Measurements from ENCODE around the gene DOCK3.
"Not testable (repeated sequence)": the region's sequence is repeated elsewhere in the genome, so short reads cannot be mapped to it uniquely, and the experiment has no call there.

DOCK3 gene

DNA sequence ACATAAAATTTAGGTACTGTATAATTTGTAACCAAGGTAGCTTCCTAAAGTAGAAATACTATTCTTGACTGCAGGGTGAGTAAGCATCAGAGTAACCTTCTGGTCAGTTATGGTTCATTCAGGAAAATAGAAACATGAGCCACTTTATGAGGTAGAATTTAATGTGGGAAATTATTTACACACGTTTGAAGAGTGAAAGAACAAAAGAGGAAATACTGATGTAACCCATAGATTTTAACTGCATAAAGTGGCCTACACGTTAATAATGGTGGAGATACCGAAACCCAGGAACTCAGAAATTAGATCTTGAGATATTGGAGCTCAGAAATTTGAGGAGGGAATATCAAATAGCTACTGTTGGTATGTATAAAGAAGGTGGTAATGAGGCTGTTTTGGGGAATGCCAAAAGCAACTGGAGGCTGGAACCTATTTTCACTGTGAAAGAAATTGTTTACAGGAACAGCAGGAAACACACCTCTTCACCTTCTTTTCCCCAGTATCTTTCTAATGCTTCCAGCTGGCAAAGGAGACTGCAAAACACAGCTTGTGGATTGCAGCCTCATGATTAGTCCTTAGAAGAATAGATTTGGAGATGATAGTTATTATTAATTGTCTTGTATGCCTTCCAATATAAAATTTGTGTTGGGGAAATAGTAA lies 216.1 kb downstream of the DOCK3 start:
- no peak for DNase-seq

DNA sequence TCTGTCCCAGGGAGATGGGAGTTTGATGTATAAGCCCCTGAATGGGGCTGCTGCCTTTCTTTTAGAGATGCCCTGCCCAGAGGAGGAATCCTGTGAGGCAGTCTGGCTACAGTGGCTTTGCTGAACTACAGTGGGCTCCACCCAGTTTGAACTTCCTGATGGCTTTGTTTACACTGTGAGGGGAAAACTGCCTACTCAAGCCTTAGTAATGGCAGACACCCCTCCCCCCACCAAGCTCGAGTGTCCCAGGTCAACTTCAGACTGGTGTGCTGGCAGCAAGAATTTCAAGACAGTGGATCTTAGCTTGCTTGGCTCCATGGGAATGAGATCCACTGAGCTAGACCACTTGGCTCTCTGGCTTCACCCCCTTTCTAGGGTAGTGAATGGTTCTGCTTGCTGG lies 226.4 kb downstream of the DOCK3 start:
- not testable (repeated sequence) for DNase-seq

DNA sequence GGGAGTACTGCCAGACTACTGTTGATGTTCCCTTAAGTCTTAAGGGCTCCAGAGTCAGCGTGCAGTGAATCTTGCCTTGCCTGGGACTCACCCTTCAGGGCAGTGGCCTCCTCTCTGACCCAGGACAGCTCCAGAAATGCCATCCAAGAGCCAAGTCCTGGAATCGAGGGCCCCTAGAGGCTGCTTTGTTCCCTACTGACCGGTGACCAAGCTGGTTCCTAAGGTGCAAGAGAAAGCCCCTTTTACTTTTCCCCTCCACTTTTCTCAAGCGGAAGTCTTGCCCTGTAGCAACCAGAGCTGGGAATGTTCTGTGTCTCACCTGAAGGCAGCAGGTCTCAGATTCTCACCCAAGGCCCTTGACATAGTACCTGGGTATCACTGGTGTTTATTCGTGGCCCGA lies 238.0 kb downstream of the DOCK3 start:
- no peak for DNase-seq

DNA sequence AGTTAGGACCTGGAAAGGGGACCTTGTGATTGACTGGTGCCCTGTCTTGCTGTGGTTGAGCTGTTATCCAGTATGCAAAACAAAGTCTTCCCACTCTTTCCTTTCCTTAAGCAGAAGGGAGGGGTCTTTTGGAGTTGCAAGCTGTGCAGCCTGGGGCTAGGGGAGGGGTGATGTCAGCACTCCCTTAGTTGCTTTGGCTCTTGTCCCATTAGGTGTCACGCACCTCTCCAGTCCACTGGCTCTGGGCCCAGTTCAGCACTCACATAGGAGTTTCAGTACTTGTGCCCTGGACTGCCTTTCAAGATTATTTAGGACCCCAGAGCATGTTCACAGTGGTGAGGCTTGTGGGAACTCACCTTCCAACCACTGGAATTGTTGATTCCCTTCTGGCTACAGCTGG lies 238.5 kb downstream of the DOCK3 start:
- no peak for DNase-seq

DNA sequence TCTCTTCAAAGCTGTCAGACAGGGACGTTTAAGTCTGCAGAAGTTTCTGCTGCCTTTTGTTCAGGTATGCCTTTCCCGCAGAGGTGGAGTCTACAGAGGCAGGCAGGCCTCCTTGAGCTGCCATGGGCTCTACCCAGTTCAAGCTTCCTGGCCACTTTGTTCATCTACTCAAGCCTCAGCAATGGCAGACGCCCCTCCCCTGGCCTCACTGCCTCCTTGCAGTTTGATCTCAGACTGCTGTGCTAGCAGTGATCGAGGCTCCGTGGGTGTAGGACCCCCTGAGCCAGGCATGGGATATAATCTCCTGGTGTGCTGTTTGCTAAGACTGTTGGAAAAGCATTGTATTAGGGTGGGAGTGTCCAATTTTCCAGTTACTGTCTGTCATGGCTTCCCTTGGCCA lies 247.3 kb downstream of the DOCK3 start:
- DNase-seq, result not testable (repeated sequence)

DNA sequence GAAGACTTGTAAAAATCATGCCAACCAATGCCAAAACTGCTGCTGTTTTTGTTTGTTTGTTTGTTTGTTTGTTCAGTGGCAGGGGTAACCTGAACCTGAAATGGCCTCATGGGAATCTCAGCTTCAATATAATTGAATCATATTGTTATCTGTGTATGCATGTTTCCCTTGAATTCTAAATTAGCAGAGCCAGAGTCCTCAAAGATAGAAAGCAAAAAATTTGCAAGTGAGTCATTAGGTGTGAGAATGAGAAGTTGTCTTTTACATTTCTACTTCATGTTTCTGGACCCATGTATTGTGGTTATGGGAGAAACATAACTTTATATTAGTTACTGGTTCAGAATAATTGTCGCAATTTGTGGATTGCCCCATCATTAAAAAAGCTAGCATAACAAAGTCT lies 249.2 kb downstream of the DOCK3 start:
- no peak for DNase-seq

DNA sequence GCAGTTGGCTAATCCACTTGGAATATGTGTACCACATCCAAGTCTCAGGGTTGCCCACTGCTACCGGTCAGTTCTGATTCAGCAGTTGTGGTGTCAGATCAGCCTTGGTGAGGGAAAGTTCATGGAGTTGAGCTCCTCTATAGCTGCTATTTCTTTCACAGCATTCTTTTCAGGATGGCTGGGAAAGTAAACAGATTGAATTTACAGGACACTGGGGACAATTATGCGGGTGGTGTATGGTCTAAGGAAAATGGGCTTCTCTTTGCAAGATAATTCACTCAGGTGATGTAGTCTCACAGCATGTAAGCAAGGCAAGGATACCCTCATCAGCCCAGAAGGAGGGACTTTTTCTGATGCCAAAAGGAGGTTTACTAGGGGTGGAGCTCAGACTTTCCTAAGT lies 249.9 kb downstream of the DOCK3 start:
- DNase-seq, result no peak

DNA sequence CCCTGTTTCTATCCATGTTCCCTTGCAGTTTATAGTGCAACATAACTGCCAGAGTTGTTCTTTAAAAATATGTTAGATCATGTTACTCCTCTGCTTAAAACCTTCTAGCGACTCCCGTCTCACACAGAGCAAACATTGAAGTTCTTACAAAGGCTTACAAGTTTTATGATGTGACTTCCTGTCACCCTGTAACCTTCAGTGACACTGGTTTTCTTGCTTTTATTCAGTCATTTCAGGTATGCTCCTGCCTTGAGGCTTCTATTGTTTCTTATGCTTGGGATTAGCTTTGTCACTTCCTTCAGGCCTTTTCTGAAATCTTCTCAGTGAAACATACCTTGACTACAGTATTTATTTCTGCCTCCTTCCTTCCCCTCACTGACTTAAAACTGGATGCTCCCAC lies 252.1 kb downstream of the DOCK3 start:
- no peak for DNase-seq

DNA sequence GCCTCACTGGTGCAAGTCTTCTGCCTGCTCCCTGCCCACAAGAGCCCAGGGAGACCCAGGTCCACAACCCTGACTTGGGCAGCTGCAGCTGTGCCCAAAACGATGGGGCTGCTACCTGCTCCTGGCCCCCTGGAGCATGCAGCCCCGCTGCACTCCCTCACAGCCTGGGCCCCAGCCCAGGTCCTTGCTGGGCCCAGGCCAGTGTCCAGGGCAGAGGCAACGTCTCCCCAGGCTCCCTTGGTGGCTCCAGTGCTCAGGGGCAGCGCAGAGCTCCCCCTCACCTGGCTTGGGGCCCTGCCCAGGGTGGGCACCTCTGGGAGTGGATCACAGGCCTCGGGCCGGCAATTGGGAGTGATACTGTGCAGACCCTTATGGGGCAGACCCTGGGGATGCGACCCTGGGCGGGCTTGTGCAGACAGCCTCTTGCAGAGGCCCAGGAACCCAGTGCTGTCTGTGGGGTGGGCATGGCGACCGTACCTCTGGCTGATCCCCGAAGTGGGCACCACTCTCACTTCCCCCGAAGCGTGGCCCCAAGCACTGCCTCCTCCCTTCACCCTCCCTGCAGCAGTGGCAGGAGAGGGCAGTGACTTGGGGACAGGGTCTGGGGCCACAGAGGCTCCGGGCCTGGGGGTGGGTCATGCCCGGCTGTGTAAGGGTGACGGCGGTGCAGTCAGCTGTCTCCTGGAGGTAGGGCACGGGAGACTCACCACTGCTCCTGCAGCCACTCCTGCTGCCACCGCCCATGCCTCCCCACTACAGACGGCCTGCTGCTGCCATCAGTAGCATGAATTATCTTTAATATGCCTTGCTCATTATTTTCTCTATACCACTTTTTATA lies 255.9 kb downstream of the DOCK3 start:
- no peak for DNase-seq

DNA sequence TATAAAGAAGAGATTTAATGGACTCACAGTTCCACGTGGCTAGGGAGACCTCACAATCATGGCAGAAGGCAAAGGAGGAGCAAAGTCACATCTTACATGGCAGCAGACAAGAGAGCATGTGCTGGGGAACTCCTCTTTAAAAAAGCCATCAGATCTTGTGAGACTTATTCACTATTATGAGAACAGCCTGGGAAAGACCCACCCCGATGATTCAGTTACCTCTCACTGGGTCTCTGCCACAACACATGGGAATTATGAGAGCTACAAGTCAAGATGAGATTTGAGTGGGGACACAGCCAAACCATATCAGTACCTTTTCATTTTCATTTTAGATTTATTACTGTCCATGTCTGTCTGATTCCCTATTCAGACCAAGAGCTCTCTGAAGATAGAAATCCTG lies 258.2 kb downstream of the DOCK3 start:
- not testable (repeated sequence) for DNase-seq

DNA sequence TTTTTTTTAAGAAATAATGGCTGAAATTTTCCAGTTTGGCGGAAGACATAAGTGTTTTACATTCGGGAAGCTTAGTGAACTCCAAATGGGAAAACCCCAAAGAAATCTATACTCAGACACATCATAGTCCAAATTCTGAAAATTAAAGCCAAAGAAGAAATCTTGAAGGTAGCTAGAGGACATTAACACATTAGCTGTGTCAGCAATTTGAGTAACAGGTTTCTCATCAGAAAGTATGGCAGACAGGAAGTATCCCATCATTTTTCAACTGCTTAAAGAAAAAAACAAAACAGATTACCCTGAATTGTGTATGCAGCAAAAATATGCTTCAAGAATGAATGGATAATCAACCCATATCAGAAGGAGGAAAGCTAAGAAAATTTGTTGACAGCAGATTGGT lies 261.7 kb downstream of the DOCK3 start:
- DNase-seq, result no peak

DNA sequence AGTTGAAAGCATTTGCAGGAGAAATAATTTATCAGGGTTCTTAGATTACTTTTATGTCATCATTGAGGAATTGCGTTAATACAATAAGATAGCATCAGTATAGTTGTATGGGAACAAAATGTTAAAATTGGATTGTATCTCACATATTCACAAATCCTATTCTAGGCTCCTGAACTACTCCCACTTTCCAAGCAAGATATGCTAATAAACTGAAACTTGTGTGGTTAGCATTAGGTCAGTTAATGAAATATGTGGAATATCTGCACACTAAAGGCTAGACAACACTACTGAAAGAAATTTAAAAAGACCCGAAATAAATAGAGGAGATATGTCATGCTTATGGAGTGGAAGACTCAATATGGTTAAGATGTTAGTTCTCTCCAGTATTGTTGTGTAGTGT lies 272.7 kb downstream of the DOCK3 start:
- DNase-seq, result no peak

DNA sequence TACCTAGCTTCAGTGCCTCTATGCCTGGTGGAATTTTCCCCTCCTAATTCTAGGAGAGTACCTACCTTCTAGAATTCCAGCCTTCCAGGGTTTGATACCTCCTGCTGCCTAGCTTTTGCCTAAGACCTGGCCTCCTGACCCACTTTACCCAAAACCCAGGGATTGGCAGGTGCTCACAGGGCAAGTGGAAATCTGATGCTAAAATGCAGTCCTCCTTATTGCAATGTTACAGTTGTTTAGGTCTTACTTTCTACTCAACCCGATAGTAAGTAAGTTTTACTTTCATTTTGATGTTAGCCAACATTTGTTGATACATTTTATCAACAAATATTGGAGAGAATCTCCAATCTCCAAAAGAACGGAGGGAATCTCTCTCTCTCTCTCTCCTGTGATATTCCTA lies 275.9 kb downstream of the DOCK3 start:
- no peak for DNase-seq

DNA sequence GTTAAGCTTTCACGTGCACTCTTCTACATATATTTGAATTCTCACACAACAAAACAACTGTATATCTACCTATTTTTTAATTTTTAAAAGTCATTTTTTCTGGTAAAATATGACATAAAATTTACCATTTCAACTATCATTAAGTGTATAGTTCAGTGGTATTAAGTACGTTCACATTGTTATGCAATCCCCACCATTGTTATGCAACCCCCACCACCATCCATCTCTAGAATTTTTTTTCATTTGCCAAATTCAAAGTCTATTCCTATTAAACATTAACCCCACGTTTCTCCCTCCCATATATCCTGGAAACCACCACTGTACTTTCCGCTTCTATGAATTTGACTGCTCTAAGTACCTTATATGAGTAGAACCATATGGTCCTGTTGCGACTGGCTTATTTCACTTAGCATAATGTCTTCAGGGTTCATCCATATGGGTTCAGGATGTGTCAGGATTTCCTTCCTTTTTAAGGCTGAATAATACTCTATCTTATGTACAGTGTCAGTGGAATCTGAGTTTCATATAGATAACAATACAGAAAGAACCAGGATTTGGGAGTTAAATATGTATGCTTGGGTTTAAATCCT lies 279.2 kb downstream of the DOCK3 start:
- DNase-seq, result no peak

DNA sequence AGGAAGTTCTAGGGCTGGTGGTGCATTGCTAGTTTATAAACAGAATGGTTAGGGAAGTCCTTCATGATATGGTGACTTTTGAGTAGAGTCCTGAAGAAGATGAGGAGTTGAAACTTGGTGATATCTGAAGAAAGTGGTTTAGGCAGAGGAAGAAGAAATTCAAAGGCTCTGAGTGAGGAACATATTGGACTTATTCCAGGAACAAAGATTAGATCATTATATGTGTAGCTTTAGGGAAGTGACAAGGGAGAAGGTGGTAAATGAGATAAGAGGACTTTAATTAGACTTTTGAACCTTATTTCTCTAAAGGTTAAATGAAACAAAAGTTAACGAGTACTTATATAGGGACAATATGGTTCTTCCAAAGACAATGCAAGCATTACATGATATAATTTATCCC lies 286.7 kb downstream of the DOCK3 start:
- DNase-seq, result peak; percentile 76

DNA sequence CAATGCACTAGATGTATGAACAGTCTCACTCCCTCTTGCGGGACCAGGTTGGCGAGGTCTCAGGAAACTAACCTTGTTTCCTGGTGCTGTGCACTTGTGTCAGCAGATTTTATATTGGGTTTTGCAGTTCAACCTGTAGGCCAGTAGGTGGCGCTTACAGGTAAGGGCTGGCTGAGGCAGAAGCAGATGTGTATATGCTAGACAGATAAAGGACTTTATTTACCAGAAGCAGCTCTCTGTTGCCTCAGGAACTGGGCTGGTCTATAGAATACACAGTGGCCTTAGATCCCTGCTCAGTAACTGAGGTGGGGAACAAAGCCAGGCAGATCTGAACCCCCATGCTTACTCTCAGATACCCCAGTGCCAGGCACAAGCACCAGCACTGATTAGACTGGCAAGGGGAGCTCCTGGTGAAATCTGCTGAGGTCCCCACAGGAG lies 296.8 kb downstream of the DOCK3 start:
- DNase-seq, result peak; percentile 72

DNA sequence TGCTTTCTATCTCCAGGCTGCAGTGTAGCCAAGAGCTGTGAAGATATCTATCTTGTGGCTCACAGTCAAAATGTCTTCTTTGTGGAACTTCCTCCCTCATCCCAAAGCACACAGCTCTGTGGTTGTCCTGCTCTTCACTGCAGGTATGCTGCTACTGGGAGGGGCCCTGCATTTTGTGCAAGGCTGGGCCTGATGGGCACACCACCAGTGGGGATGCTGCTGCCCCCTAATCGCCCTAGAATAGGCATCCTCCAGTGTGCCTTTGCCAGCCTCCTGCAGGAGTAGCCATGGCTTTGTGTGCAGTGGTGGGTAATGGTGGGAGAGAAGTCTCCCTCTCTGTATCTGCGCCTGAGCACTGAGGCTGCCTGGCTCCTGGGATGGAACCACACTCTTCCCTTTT lies 297.3 kb downstream of the DOCK3 start:
- no peak for DNase-seq

DNA sequence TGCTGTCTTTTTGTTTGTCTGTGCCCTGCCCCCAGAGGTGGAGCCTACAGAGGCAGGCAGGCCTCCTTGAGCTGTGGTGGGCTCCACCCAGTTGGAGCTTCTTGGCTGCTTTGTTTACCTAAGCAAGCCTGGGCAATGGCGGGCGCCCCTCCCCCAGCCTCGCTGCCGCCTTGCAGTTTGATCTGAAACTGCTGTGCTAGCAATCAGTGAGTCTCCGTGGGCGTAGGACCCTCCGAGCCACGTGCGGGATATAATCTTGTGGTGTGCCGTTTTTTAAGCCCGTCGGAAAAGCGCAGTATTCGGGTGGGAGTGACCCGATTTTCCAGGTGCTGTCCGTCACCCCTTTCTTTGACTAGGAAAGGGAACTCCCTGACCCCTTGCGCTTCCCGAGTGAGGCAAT lies 303.9 kb downstream of the DOCK3 start:
- DNase-seq, result not testable (repeated sequence)

DNA sequence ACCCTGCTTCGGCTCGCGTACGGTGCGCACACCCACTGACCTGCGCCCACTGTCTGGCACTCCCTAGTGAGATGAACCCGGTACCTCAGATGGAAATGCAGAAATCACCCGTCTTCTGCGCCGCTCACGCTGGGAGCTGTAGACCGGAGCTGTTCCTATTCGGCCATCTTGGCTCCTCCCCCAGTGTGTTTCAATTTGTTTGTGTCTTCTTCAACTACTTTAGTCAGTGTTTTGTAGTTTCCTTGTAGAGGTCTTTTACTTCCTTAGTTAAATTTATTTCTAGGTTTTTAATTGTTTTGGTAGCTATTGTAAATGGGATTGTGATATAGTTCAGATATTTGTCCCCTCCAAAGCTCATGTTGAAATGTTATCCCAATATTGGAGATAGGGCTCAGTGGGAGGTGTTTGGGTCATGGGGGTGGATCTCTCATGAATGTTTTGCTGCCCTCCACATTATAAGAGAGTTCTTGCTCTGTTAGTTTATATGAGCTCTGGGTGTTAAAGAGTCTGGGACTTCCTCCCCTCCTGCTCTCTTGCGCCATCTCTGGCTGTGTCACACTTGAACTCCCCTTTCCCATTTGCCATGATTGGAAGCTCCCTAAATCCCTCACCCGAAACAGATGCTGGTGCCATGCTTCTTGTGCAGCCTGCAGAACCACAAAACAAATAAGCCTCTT lies 304.4 kb downstream of the DOCK3 start:
- DNase-seq, result no peak

DNA sequence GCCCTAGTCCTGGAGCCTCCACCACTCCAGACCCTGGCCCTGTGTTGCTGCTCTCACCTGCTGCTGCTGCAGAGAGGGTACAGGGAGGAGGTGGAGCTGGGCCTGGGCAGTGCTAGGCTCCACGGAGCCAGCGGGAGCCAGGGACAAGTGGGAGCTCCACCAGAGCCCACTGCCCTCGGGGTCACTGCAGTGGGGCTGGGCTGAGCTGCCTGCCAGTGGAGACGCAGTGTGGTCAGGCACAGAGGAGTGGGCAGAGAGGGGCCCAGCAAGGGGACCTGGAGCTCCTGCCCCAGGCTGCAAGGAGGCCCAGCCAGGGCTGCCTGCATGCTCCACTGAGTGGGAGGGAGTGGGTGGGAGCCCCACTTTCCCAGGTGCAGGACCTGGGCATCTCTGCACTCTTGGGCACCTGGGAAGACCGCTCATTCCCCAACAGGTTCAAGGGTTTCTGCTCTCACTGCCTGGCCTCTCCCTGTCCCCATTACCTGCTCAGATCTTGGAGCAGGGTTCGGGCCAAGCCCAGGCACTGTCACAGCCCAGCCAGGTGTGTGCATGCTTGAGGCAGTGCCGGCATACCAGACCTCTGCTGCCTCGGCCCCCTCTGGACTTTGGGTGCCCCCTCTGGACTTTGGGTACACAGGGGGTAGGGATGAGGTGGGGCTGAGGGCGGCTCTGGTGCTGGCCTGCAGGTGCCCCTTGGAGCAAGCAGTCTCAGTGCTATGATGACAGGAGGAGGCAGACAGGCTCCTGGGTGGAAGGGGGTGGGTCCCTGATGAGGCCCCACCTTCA lies 308.0 kb downstream of the DOCK3 start:
- no peak for DNase-seq

DNA sequence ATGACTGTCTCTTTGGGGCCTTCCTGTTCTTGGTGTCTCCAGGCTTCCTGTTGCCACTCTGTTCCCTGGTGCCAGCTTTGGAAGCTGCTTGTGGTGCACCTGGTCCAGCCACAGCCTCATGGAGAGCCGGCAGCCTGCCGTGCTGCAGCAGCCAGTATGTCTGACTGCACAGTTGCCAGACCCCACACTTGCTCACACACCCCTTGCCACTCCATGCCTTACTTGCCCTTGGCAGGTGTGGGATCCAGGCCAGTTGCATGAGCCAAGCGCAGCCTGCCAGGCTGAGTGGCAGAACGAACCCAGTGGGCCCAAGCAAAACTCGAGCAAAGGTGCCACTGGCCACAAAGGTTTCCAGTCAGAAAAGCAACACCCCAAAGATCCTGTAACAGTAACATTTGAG lies 309.2 kb downstream of the DOCK3 start:
- no peak for DNase-seq

DNA sequence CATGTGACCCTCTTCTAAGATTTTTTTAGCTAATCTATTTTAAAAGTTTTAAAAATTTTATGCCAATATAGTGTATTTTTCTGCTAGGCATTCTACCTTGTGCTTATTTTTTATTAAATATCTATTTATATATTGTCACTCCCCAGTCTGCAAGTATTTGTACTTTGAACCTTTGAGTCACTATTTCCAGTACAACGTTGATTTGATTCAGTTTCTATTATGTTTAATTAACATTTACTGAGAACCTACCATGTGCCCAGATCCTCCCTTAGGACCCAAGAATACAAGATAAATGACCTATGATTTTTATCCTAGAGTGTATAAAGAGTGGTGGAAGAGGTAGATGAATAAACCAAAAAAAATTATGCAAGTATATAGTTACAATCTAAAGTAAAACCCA lies 311.2 kb downstream of the DOCK3 start:
- DNase-seq, result no peak

DNA sequence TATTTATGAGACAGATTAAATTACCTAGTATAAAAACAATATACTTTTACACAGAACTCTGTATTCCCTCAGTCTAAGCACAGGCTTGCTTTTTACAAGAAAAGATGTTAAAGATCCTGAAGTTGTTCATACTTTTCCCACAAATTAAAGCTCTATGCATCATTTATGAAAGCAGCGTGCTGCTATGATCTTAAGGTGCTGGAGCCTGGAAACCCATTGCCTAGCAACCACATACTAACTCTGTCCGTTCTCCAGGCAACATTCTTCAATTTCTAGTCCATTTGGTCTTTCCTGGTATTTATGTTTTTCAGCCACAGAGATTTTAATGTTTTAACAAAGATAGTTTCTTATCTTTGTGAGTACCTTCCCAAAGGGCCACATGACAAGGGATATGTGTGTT lies 312.0 kb downstream of the DOCK3 start:
- DNase-seq, result no peak

Data from hematopoietic multipotent progenitor cell treated with erythropoietin and hydrocortisone succinate and interleukin-3 and kit ligand, for 8 days (in vitro differentiated cells).